Cardiac fibroblast (primary cell): ENCODE data around the gene PATJ.
A peak's percentile ranks its signal among the peaks of the same experiment; 100 is the strongest.

Experiments
- DNase-seq, 2 donors: peaks; one replicate each; pipeline versions ENCODE4 v3.0.0 to v3.0.0-alpha.2; 2010; ENCODE audit warnings: low read depth in 2 of 2
- H3K4me3 ChIP-seq, 2 donors: replicated peaks in 1 of 2; 1 replicate in 1 of 2; 2 replicates in 1 of 2; pipeline ENCODE4 v1.5.1; 2011; ENCODE audit warnings: low read depth in 2 of 2, low read length in 2 of 2, mild to moderate bottlenecking in 2 of 2, moderate library complexity in 1 of 2
- TF ChIP-seq, protein P1 (sequence below): IDR thresholded peaks from one replicate; pipeline ENCODE4 v1.5.1; 2011; ENCODE audit warnings: low read depth, mild to moderate bottlenecking, low read length, inconsistent platforms

Gene PATJ

DNA sequence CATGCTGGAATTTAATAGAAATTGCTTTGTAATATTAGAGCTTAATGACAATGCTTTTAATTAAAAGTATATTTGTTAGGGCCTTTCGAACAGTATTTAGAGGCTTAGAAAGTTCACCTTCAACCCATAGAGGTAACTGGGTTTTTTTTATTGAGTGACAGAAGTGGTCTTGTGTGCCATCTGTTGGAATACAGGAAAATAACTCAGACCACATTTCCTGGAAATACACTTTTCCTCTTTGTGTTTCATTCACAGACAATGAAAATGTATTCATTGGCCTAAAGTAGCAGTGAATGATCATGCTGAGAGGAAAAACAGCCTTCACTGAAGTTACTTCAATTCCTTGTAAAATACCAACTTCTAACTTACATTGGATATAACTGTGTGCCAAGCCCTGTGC is 368.8 kb downstream of the PATJ start:
- H3K4me3 ChIP-seq = no peak overlapping the region
- TF ChIP-seq, protein P1, sequence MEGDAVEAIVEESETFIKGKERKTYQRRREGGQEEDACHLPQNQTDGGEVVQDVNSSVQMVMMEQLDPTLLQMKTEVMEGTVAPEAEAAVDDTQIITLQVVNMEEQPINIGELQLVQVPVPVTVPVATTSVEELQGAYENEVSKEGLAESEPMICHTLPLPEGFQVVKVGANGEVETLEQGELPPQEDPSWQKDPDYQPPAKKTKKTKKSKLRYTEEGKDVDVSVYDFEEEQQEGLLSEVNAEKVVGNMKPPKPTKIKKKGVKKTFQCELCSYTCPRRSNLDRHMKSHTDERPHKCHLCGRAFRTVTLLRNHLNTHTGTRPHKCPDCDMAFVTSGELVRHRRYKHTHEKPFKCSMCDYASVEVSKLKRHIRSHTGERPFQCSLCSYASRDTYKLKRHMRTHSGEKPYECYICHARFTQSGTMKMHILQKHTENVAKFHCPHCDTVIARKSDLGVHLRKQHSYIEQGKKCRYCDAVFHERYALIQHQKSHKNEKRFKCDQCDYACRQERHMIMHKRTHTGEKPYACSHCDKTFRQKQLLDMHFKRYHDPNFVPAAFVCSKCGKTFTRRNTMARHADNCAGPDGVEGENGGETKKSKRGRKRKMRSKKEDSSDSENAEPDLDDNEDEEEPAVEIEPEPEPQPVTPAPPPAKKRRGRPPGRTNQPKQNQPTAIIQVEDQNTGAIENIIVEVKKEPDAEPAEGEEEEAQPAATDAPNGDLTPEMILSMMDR = no peak
- no peak for DNase-seq

DNA sequence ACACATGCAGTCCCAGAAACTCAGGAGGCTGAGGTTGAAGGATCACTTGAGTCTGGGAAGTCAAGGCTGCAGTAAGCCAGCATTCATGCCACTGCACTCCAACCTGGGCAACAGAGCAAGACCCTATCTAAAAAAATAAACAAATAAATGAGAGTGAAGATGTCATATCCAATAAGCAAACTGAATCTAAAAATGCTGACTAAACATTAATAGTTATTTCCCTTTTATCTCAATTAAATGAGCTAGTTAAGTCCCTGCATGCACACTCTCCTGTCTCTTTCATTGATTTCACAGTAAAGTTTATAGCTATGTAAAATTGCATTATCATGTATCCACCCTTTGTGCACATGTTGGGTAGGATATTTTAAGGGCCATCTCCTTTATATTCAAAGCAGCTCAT is 371.2 kb downstream of the PATJ start:
- TF ChIP-seq, protein P1 = no peak
- H3K4me3 ChIP-seq = no peak overlapping the region
- DNase-seq = no peak

DNA sequence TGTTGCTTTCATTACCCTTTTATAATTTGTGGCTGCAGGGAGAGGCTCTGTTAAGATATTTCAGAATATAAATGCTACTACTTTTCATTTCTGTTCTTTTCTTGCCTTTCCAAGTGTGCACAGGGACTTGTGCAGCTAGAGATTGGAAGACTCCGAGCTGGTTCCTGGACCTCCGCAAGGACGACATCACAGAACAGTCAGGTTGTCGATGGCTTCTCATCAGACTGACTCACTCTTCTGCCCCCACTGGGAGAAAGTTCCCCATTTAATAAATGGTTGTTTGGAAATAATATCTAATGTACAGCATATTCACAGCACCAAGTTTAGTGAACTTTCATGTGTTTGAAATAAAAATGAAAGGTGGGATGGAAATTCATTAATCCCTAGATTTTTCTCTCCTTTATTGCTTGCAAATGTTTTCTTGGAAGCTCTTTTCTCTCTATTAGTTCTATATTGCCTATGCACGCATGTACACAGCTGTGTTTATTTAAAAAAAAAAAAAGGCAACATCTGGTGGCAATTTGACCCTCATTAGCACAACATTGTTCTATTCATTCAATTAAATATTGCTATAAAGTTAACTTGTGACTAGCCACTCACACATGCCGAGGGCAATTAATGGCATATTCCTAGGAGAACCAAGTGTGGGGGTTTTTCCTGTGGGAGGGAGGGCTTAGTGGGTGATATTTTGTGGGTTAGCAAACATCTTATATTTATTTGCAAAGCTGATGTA is 374.9 kb downstream of the PATJ start:
- H3K4me3 ChIP-seq = no peak overlapping the region
- TF ChIP-seq, protein P1 = no peak
- DNase-seq = no peak

DNA sequence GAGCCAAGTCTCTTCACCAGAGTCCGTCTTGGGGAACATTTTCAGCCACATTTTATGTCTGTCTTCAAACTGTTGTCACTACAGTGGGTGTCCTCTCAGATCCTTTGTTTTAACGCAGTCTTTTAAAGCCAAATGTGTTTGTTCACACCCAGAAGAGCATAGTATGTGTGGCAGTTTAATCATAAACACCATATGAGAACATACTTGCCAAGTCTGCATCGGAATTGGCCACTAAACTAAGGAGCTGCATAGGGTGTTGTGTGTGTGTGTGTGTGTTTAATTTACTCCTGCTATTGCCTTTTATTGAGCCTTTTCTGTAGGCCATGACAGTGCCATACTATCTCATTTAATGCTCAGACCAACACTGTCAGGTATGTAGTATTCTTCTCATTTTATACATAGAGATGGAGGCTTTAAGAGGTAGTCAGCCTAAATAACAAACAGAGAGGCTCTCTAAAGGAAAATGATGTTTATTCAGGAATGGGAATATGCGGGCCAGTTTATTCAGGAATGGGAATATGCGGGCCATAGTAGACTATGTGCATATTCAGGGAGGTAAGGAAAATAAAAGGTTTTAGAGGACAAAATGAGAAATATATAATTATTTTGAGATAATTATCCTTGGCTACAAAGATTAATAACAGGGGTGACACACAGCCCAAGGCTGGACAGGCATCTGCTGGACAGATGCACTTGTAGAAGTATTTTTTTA is 384.5 kb downstream of the PATJ start:
- TF ChIP-seq, protein P1 = no peak

DNA sequence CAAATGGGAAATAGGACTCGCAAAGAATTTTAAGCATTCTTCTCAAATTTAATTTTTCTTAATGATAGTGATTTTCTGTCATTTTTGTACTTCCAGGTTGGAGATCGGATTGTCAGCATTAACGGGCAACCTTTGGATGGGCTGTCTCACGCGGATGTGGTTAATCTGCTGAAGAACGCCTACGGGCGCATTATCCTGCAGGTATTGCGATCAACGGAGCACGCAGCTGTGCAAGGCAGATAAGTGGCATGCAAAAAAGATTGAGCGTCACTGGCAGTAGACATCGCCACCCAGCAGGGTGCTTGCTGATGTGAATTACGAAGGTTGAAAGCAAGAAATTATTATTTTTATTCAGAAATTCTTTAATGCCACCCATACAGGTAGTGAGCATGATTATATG is 386.5 kb downstream of the PATJ start:
- H3K4me3 ChIP-seq = no peak overlapping the region
- TF ChIP-seq, protein P1 = no peak
- no peak for DNase-seq

More for the DNA sequence above, 384.5 kb downstream of the PATJ start:
- DNase-seq = no peak
- no peak overlapping the region for H3K4me3 ChIP-seq

DNA sequence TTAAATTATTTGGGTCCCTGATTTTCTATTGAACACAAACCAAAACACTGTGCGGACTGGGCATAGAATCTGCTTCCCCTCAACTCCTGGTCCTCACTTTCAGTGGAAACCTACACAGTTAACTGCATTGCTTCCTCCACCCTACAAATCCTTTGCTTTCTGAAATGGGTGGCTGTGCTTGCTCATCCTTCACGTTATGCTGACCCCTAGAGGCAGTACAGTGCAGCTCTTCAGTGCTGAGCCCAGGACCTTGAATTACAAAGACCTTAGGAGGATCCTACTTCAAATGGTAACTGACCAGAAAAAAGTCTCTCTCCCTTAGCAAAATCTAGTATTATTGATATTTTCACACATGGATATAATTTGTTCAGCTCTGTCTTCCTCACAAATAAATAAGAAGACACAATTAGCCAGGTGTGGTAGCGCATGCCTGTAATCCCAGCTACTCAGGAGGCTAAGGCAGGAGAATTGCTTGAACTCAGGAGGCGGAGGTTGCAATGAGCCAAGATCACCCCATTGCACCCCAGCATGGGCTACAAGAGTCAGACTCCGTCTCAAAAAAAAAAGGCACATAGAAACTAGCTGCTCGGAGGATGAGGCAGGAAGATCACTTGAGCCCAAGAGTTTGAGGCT is 388.9 kb downstream of the PATJ start:
- no peak overlapping the region for H3K4me3 ChIP-seq
- TF ChIP-seq, protein P1 = peak; percentile 96
- peak; percentile 78 to 83 for DNase-seq
